Germinal center (tissue), 1 donor: Measurements from ENCODE around the gene DFFB.

Experiments used
- DNase-seq: peaks from one replicate; pipeline ENCODE4 v3.0.0; 2012; ENCODE audit warnings: mixed read lengths, low spot score

DFFB gene

GRCh38 chr1:3874736-3875135 is 17.5 kb downstream of the DFFB start:
- DNase-seq = no peak

GRCh38 chr1:3876716-3877115 is 19.4 kb downstream of the DFFB start:
- no peak for DNase-seq

- no peak for DNase-seq
Observed at GRCh38 chr1:3879099-3879498, 21.8 kb downstream of the DFFB start.

GRCh38 chr1:3879787-3880428 is 22.6 kb downstream of the DFFB start:
- DNase-seq = no peak

- DNase-seq = no peak
Observed at GRCh38 chr1:3880429-3881192, 23.3 kb downstream of the DFFB start.

- no peak for DNase-seq
Observed at GRCh38 chr1:3881193-3881480, 23.9 kb downstream of the DFFB start.

GRCh38 chr1:3883194-3883925 is 26.1 kb downstream of the DFFB start:
- DNase-seq = no peak

- DNase-seq = no peak
Observed at GRCh38 chr1:3884966-3885365, 27.7 kb downstream of the DFFB start.

GRCh38 chr1:3885611-3886010 is 28.3 kb downstream of the DFFB start:
- DNase-seq = no peak

- no peak for DNase-seq
Observed at GRCh38 chr1:3886106-3886670, 28.9 kb downstream of the DFFB start.

- no peak for DNase-seq
Observed at GRCh38 chr1:3886691-3887090, 29.4 kb downstream of the DFFB start.

- DNase-seq = no peak
Observed at GRCh38 chr1:3888301-3888700, 31.0 kb downstream of the DFFB start.

GRCh38 chr1:3889936-3890335 is 32.7 kb downstream of the DFFB start:
- no peak for DNase-seq

- no peak for DNase-seq
Observed at GRCh38 chr1:3890389-3891328, 33.4 kb downstream of the DFFB start.

GRCh38 chr1:3891329-3891865 is 34.1 kb downstream of the DFFB start:
- no peak for DNase-seq

- no peak for DNase-seq
Observed at GRCh38 chr1:3892748-3893147, 35.5 kb downstream of the DFFB start.

GRCh38 chr1:3893190-3893589 is 35.9 kb downstream of the DFFB start:
- DNase-seq = no peak

- DNase-seq = no peak
Observed at GRCh38 chr1:3894626-3895278, 37.5 kb downstream of the DFFB start.

- no peak for DNase-seq
Observed at GRCh38 chr1:3895279-3895950, 38.1 kb downstream of the DFFB start.

GRCh38 chr1:3895951-3896325 is 38.7 kb downstream of the DFFB start:
- no peak for DNase-seq
